Measurements from ENCODE around the gene UBE2Q2.
"Not testable (repeated sequence)": the region's sequence is repeated elsewhere in the genome, so short reads cannot be mapped to it uniquely, and the experiment has no call there.

UBE2Q2 gene

DNA sequence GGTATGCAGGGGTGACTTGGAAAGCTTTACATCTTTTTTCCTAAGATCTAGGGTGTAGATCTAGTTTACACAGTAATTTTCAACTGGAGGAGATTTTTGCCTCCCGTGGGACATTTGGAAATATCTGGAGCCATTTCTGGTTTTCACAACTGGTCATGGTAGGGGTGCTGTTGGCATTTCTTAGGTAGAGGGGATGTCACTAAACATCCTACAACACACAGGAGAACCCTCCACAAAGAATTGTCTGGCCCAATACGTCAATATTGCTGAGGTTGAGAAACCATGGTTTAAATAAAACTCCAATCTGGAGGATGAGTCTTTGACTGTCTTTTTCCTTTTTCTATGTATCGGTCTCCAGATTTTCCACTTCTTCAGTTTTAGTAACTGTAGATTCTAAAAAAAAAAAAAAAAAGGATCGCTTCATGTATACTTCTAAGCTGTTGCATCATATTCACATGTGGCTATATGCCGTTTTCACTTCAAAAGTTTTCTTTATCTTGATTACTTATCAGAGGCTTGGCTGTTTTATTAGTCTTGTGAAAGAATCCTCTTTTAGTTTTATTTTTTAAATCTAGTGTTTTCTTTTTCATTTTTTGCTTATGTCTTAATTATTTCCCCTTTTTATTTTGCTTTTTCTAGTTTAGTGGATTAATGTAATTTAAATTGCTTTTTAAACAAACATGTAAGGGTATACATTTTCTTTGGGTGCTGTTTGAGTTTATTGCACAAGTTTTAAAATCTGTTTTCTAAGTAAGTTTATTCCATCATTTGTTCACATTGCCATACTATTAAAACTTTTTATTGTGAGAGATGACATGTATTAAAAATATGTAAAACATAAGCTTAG, 21.2 kb downstream of the UBE2Q2 start:
- no peak for DNase-seq (ENCODE audit: low read depth in 2 of 2)

DNA sequence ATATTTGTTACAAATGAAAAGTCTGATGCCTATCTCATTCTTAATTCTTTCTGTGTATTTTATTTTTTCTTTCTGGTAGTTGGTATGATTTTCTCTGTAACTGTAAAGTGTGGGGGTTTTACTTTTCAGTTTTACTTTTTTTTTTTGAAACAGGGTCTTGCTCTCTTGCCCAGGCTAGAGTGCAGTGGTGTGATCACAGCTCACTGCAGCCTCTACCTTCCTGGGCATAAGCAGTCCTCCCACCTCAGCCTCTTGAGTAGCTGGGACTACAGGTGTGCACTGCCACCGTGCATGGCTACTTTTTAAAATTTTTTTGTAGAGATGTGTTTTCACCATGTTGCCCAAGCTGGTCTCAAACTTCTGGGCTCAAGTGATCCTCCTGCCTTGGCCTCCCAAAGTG, 22.8 kb downstream of the UBE2Q2 start:
- not testable (repeated sequence) for DNase-seq (ENCODE audit: low read depth in 2 of 2)

DNA sequence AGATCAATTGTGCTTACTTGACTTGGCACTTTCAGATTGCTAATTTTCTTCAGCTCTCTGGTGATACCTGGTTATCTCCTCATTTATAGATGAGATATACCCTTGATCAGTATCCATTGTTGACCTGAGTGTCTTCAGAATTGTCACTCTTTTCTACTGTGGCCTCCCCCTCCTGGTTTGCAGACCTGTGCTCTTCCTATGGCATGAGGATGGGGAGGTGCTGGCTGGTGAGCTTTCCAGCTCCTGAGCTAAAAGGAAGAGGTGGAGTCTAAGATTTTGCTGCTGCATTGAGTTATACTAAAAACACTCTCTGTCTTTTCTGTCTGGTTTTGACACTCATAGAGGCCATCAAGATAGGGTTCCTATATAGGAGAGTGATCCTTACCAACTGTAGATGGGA, 23.7 kb downstream of the UBE2Q2 start:
- DNase-seq (ENCODE audit: low read depth in 2 of 2), result no peak

DNA sequence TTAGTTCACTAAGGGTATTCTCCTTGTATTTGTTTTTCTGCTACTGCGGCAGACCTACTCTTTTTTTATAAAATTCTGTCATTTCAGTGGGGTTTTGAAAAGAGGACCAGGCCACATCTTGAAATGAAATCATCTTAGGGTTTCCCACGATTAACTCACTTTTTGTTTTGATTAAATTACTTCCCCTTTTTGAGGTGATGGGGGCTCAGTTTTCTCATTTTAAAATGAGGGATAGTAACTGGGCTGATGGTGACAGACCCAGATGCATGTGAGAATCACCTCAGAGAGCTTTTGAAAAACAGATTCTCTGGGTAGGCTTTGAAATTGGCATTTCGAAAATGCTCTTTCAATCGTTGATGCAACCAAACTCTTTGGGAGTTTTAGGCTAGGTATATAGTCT, 24.2 kb downstream of the UBE2Q2 start:
- DNase-seq (ENCODE audit: low read depth in 2 of 2), result no peak

DNA sequence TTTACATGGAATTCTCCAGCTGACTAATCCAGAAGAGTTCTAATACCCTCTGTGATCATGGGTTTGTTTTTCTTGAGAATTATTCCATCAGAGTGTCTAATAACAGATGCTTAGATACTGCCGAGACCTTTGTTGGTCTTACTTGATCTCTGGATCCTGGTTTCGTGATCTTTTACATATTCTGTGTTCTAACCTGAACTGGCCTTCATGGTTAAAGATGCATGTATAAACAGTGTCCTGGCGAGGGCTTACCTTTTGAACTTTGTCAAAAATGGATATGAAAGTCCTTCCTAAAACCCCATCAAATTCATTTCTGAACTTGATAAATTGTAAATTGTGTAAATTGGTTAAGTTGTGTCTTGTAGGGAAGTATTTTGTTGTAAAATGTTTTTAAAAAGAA, 24.8 kb downstream of the UBE2Q2 start:
- DNase-seq (ENCODE audit: low read depth in 2 of 2), result no peak

DNA sequence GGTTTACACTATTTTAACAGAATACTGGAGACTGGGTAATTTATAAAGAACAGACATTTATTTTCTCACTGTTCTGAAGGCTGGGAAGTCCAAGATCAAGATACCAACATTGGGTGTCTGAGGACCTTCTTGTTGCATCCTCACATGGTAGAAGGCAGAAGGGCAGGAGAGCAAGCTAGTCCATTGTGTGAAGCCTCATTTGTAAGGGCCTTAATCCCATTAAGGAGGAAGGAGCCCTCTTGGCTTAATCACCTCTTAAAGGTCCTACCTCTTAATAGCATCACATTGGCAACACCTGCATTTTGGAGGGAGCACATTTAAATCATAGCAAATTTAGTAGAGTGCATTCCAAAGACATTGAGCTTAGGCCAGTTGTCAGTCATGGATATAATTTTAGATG, 26.2 kb downstream of the UBE2Q2 start:
- no peak for DNase-seq (ENCODE audit: low read depth in 2 of 2)

DNA sequence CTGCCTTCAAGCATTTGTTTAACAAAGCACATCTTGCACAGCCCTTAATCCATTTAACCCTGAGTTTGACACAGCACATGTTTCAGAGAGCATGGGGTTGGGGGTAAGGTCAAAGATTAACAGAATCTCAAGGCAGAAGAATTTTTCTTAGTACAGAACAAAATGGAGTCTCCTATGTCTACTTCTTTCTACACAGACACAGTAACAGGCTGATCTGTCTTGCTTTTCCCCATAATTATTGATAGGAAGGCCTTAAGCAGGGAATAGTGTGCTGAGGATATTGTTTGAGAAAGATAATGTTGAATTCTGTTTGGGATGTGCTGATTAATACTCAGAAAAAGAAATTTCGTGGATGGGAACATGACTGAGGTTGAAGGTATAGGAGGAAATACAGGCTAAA, 28.3 kb downstream of the UBE2Q2 start:
- DNase-seq (ENCODE audit: low read depth in 2 of 2), result not testable (repeated sequence)

DNA sequence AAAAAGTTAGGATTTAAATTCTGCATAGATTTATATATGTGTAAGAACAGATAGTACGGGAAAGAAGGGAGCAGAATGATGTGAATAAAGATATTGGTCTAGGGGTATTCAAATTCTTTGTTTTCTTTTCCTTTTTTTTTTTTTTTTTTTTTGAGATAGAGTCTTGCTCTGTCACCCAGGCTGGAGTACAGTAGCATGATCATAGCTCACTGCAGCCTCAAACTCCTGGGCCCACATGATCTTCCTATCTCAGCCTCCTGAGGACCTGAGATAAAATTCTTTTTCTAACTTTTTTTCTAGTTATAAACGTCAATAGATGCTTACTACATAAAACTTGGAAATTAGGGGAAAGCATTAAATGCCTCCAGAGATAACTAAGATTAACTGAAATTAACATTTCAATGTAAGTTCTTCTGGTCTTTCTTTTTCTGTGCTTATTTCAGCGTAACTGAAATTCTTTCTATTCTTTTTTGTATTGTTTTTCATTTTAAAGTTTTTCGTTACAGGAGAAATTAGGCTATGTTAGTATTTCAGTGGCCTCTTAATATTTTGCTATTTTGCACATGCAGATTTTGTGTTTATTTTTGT, 29.2 kb downstream of the UBE2Q2 start:
- no peak for DNase-seq (ENCODE audit: low read depth in 2 of 2)

DNA sequence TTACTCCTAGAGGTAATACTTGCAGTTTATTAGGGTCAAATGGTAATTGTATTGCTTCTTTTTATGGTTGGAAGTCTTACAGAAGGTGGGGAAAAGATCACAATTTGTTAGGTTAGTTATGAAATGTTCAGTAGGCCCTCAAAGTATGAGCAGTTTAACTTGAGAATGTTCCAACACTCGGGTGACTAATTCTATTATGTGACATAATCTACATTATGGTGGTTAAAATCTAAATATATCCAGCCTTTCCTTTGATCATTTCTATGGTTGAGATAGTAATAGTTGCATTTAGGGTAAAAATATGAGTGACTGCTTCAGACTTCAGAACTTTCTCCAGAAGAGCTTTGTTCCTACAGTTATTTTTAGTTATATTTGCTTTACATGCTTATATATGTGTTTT, 40.8 kb downstream of the UBE2Q2 start:
- DNase-seq (ENCODE audit: low read depth in 2 of 2), result no peak

DNA sequence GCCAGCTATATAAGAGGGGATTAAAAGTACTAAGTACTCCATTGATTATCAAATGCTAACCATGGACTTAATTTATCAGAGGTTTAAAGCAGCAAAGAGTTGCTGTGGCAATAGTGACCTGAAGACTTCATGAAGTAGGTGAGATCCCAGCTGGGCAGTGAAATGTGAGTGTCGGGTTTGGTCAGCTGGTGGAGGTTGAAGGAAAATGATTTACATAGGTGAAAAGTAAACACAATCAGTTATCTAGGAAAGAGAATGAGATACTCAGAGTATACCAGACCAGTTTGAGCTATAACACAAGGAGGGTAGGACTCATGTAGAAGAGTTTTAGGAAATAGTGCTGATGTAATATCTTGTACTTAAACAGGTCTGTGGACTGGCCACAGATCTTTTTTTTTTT, 43.9 kb downstream of the UBE2Q2 start:
- DNase-seq (ENCODE audit: low read depth in 2 of 2), result no peak

DNA sequence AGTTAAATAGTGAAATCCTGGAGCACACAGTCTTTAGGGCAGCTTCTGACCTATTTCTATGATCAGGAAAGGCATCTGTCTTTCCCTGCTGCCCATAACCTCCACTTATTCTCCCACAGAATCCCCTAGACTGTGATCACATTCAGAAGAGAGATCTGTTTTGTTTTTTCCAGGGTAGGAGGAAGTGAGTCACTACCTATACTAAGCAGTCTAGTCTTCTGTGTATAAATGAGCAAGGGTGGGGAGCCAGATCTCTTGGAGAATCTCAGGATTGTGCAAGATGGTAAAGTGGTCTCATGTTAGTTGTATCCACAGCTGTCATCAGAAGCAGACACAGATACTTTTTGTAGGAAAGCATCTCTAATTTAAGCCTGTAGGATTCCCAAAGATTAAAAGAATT, 48.6 kb downstream of the UBE2Q2 start:
- DNase-seq (ENCODE audit: low read depth in 2 of 2), result no peak

DNA sequence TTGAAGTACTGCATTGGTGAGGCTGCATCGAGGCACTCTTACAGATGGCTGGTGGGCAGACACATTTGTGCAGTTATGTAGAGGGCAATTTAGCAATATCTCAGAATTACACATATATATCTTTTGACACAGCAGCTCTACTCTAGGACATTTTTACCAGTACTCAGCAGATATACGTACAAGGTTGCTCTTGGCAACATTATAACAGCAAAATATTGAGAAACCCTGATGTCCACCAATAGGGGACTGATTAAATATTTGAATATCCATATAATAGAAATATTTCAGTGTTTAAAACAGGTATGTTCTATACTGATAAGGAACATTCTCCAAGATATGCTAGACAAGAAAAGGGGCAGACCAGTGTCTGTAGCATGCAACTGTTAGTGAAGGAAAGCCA, 52.5 kb downstream of the UBE2Q2 start:
- DNase-seq (ENCODE audit: low read depth in 2 of 2), result no peak

DNA sequence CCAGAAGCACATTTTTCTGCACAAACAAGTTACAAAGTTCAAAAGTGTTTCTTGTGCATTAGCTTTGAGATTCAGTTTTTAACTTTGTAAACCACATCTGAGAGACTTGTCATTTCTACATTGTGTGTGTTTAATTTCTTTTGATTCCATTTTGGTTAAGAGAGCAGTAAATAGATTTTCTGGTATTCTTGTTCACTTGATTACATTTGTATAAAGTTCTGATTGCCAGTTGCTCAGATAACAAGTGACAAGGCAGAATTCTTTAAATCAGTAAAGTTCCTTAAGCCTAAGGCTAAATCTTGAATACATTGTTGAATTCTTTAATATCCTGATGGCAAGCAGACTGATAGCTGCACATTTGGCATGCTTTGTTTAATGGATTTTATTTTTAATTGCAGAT, 57.3 kb downstream of the UBE2Q2 start:
- no peak for DNase-seq (ENCODE audit: low read depth in 2 of 2)

DNA sequence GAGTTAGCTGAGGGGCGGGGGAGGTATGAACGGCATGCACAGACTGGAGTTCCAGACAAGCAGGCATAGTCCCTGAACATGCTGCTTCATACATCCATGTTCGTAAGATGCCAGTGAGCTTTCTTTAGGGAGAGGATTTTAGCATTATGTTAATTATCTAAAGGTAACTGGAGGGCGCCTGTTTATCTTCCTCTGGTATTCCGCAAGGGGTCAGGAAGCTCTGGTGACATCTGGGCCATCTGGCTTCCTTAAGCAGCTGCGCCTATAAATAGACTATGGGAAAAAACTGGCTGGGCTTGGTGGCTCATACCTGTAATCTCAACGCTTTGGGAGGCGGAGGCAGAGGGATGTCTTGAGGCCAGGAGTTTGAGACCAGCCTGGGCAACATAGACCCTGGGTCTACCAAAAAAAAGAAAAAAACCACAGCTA, 58.9 kb downstream of the UBE2Q2 start:
- DNase-seq (ENCODE audit: low read depth in 2 of 2), result no peak

DNA sequence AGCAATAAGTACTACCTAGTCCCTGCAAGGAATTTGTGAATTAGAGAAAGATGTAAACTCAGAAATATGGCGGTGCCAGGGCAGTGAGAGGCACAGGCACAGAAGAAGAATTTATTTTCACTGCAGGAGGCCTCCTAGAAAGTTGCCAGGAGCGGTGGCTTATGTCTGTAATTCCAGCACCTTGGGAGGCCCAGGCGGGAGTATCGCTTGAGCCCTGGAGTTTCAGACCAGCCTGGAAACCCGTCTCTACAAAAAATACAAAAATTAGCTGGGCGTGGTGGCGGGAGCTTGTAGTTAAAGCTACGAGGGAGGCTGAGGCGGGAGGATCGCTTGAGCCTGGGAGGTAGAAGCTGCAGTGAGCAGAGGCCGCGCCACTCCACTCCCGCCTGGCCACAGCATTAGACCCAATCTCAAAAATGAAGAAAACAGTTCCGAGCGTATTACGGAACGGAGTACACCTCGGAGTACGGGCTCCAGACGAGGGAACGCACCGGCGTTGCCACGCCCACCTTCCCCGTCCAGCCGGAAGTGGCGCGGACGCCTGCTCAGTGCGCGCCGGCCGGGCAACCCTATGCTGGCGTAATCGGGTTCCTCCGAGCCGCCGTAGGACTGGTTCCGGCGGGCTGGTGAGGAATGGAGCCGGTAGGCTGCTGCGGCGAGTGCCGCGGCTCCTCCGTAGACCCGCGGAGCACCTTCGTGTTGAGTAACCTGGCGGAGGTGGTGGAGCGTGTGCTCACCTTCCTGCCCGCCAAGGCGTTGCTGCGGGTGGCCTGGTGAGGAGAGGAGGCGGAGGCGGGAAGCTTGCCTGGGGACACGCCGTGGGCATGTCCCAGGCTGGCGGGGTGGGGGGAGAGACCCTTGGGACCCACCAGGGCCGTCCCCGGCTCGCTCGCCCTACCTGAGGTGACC, 60.3 kb downstream of the UBE2Q2 start, which contains the start of gene FBXO22:
FBXO22 (plus strand) TSS at position 548 of the 909 bp plus-strand sequence; CDS start at position 634, 86 bp downstream.
- peak; percentile 88 to 90 for DNase-seq (ENCODE audit: low read depth in 2 of 2)

DNA sequence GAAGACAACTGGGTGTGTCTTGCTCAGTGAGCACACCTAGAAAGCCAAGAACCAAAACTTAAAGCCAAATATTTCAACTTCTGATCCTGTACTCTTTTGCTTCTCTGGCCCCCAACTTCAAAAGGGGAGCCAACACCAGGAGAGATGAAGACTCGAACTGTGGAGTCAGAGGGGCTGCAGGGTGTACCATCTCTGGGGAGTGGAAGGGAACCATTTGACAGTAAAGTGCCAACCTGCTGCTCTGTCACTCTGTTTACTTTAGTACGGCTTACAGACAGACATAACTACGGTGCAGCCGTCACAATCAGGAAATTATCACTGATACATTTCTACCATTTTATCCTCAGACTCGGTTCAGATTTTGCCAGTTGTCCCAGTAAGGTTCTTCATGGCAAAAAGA, 62.0 kb downstream of the UBE2Q2 start:
- no peak for DNase-seq (ENCODE audit: low read depth in 2 of 2)

DNA sequence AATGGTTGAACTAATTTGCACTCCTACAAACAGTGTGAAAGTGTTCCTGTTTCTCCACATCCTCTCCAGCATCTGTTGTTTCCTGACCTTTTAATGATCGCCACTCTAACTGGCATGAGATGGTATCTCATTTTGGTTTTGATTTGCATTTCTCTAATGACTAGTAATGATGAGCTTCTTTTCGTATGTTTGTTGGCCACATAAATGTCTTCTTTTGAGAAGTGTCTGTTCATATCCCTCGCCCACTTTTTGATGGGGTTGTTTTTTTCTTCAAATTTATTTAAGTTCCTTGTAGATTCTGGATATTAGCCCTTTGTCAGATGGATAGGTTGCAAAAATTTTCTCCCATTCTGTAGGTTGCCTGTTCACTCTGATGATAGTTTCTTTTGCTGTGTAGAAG, 67.1 kb downstream of the UBE2Q2 start:
- not testable (repeated sequence) for DNase-seq (ENCODE audit: low read depth in 2 of 2)

DNA sequence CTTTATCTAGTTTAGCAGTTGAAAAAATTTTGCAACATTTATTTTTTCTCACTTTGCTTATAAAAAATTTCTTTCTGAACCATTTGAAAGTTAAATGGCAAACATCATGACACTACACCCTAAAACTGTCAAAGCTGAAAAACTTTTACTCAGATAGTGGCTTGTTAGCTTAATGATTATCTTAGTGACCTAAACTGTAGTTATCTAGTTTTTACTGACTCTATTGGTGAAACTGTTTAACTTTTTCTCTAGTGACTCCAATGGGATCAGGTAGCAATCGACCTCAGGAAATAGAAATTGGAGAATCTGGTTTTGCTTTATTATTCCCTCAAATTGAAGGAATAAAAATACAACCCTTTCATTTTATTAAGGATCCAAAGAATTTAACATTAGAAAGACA, 73.7 kb downstream of the UBE2Q2 start:
- DNase-seq (ENCODE audit: low read depth in 2 of 2), result no peak

DNA sequence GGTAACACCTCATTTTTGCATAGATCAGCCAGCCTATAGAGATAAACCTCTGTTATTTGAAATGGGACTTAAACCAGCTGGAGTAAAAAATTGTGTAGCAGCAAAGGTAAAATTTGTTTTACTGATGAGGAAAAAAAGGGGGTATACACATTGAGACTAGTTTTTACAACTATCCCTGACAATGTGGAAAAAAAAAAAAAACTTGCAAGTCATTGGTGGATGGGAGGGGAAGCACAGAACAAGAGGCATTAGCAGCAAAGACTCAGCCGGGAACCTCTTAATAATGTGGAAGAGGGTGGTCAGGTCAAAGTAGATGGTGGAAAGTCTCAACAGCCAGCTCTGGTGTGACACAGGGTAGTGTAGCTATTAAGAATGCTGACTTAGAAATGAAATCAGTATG, 74.9 kb downstream of the UBE2Q2 start:
- no peak for DNase-seq (ENCODE audit: low read depth in 2 of 2)

DNA sequence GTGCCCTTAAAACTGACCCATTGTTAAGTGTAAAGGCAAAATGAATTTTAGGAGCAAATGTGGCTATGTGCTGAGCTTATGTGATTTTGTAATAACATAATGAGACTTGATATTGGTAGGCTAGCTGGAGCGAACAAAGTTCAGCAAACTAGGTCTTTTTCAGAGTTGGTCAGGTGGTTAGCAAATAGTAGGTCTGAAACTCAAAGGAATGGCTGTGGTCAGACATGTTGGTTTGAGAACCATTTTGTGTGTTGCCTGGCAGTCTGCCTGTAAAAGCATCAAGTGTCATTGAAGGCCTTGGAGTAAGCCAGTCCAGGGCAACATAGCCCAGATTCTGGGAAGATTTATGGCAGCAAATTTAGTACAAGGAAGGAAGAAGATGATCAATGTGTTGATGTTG, 76.8 kb downstream of the UBE2Q2 start:
- no peak for DNase-seq (ENCODE audit: low read depth in 2 of 2)

DNA sequence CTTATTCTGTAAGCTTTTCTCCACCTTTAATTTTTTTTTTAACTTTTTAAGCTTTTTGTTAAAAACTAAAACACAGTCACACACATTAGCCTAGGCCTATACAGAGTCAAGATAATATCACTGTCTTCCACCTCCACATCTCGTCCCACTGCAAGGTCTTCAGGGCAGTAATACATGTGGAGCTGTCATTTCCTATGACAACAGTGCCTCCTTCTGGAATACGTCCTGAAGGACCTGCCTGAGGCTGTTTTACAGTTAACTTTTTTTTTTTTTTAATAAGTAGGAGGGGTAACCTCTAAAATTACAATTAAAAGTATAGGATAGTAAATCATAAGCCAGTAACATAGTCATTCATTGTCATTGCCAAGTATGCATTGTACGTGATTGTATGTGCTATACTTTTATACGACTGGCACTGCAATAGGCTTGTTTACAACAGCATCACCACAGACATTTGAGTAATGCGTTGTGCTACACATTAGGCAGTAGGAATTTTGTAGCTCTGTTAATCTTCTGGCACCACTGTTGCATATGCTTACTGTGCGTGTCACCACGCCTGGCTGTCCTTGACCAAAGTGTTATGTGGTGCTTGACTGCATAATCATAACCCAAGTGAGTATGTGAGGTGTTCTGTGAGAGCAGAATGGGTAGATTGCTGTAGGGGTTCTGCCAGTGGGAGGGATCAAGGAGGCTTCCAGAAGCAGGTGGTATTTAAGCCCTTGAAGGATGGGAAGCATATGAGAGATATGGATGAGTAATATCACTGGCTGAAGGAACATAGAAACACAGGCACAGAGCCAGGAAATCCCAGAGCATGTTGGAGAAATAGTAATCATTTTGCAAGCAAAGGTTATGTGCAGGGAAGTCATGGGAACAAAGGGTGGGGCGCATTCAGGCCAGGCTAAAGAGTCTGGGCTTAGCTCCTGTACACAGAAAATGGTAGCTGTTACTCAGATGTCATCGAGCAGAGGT, 78.8 kb downstream of the UBE2Q2 start:
- no peak for DNase-seq (ENCODE audit: low read depth in 2 of 2)

All from activated CD4-positive, alpha-beta T cell treated with anti-CD3 and anti-CD28 coated beads for 24 hours (primary cell).